SJCRH30 (cell line): ENCODE results near the gene RETREG1. TPM values are rescaled to one million over a fixed set of nuclear protein-coding genes. Genes with fewer than 3 reads are reported as not detected.
A peak's percentile ranks its signal among the peaks of the same experiment; 100 is the strongest.
"Not testable (repeated sequence)": the region's sequence is repeated elsewhere in the genome, so short reads cannot be mapped to it uniquely, and the experiment has no call there.

Experiments
- DNase-seq, 2 experiments: peaks; one replicate each; pipeline ENCODE4 v3.0.0-alpha.2; 2015 to 2020
- H3K27ac ChIP-seq: fragments of 250-450 bp; sonication (Bioruptor Pico); 2 replicates; pipeline ENCODE4 v1.5.1; 2020; ENCODE audit warnings: mild to moderate bottlenecking, moderate library complexity
- H3K27me3 ChIP-seq: fragments of 250-450 bp; sonication (Bioruptor Pico); 2 replicates; pipeline ENCODE4 v1.5.1; 2020; ENCODE audit warnings: mild to moderate bottlenecking, moderate library complexity
- H3K36me3 ChIP-seq: fragments of 250-450 bp; sonication (Bioruptor Pico); 2 replicates; pipeline ENCODE4 v1.5.1; 2020; ENCODE audit warnings: mild to moderate bottlenecking, moderate library complexity
- H3K4me1 ChIP-seq: fragments of 250-450 bp; sonication (Bioruptor Pico); 2 replicates; pipeline ENCODE4 v1.5.1; 2020; ENCODE audit warnings: mild to moderate bottlenecking, moderate library complexity
- H3K4me3 ChIP-seq: fragments of 250-450 bp; sonication (Bioruptor Pico); 2 replicates; pipeline ENCODE4 v1.5.1; 2020; ENCODE audit warnings: mild to moderate bottlenecking, moderate library complexity
- H3K9me3 ChIP-seq: fragments of 250-450 bp; sonication (Bioruptor Pico); replicated peaks from 2 replicates; pipeline ENCODE4 v1.5.1; 2020; ENCODE audit warnings: mild to moderate bottlenecking, moderate library complexity
- total RNA-seq: library from RNA; depleted of rRNA; stranded (reverse); fragments of >200 nt; shearing (Covaris generic); gene quantifications from 2 replicates; pipeline ENCODE4 v1.2.3, GENCODE V29; 2014

The RETREG1 gene
- total RNA-seq, 1 experiment from 2014 or later, result 0.16 TPM

GRCh38 chr5:16559702-16560101 is 57.1 kb downstream of the RETREG1 start:
- Histone ChIP-seq H3K4me1 (no peaks in the 10 kb centered on the region), H3K27me3 (no peaks in the 10 kb centered on the region), H3K9me3 (no peaks in the 10 kb centered on the region), H3K36me3 (no peaks in the 10 kb centered on the region), H3K27ac (no peak overlapping the region), H3K4me3 (no peak overlapping the region)
- no peak for DNase-seq

GRCh38 chr5:16558984-16559629 is 57.7 kb downstream of the RETREG1 start:
- H3K27ac ChIP-seq, result no peak overlapping the region

GRCh38 chr5:16557477-16557876 is 59.3 kb downstream of the RETREG1 start:
- no peak overlapping the region for H3K27ac ChIP-seq
- DNase-seq, result no peak
- H3K36me3 ChIP-seq, result no peaks in the 10 kb centered on the region
- no peaks in the 10 kb centered on the region for H3K9me3 ChIP-seq
- H3K27me3 ChIP-seq, result no peaks in the 10 kb centered on the region
- no peaks in the 10 kb centered on the region for H3K4me1 ChIP-seq
- no peak overlapping the region for H3K4me3 ChIP-seq

More at GRCh38 chr5:16558984-16559629, 57.7 kb downstream of the RETREG1 start:
- Histone ChIP-seq H3K4me3 (no peak overlapping the region), H3K9me3 (no peaks in the 10 kb centered on the region), H3K36me3 (no peaks in the 10 kb centered on the region), H3K4me1 (no peaks in the 10 kb centered on the region), H3K27me3 (no peaks in the 10 kb centered on the region)
- no peak for DNase-seq

GRCh38 chr5:16554110-16554509 is 62.7 kb downstream of the RETREG1 start:
- H3K27ac ChIP-seq, result no peak overlapping the region

GRCh38 chr5:16552666-16553343 is 64.0 kb downstream of the RETREG1 start:
- Histone ChIP-seq H3K36me3 (no peaks in the 10 kb centered on the region), H3K27ac (no peak overlapping the region), H3K27me3 (no peaks in the 10 kb centered on the region), H3K4me1 (no peaks in the 10 kb centered on the region), H3K4me3 (no peak overlapping the region), H3K9me3 (no peaks in the 10 kb centered on the region)
- peak; percentile 53 to 59 for DNase-seq

More at GRCh38 chr5:16554110-16554509, 62.7 kb downstream of the RETREG1 start:
- Histone ChIP-seq H3K27me3 (no peaks in the 10 kb centered on the region), H3K36me3 (no peaks in the 10 kb centered on the region), H3K4me3 (no peak overlapping the region), H3K9me3 (no peaks in the 10 kb centered on the region), H3K4me1 (no peaks in the 10 kb centered on the region)
- DNase-seq, result no peak

- DNase-seq, result no peak
- H3K36me3 ChIP-seq, result no peaks in the 10 kb centered on the region
- no peak overlapping the region for H3K4me3 ChIP-seq
- no peaks in the 10 kb centered on the region for H3K4me1 ChIP-seq
- no peaks in the 10 kb centered on the region for H3K9me3 ChIP-seq
- no peak overlapping the region for H3K27ac ChIP-seq
- no peaks in the 10 kb centered on the region for H3K27me3 ChIP-seq
Measured at GRCh38 chr5:16551628-16552027, 65.2 kb downstream of the RETREG1 start.

GRCh38 chr5:16550316-16550952 is 66.4 kb downstream of the RETREG1 start:
- Histone ChIP-seq H3K27ac (no peak overlapping the region), H3K36me3 (no peaks in the 10 kb centered on the region), H3K9me3 (no peaks in the 10 kb centered on the region), H3K4me3 (no peak overlapping the region), H3K27me3 (no peaks in the 10 kb centered on the region), H3K4me1 (no peaks in the 10 kb centered on the region)
- peak; percentile 26 to 43 for DNase-seq

- Histone ChIP-seq H3K4me3 (no peak overlapping the region), H3K36me3 (no peaks in the 10 kb centered on the region), H3K27me3 (no peaks in the 10 kb centered on the region), H3K9me3 (no peaks in the 10 kb centered on the region), H3K4me1 (no peaks in the 10 kb centered on the region), H3K27ac (no peak overlapping the region)
- no peak for DNase-seq
Measured at GRCh38 chr5:16549491-16550206, 67.1 kb downstream of the RETREG1 start.

- H3K27ac ChIP-seq, result no peak overlapping the region
- H3K4me1 ChIP-seq, result no peaks in the 10 kb centered on the region
- H3K4me3 ChIP-seq, result no peak overlapping the region
- no peaks in the 10 kb centered on the region for H3K9me3 ChIP-seq
- H3K36me3 ChIP-seq, result no peaks in the 10 kb centered on the region
- H3K27me3 ChIP-seq, result no peaks in the 10 kb centered on the region
- no peak for DNase-seq
Measured at GRCh38 chr5:16548812-16549211, 68.0 kb downstream of the RETREG1 start.

GRCh38 chr5:16548115-16548514 is 68.7 kb downstream of the RETREG1 start:
- Histone ChIP-seq H3K27me3 (no peaks in the 10 kb centered on the region), H3K9me3 (no peaks in the 10 kb centered on the region), H3K4me1 (no peaks in the 10 kb centered on the region), H3K4me3 (no peak overlapping the region), H3K27ac (no peak overlapping the region), H3K36me3 (no peaks in the 10 kb centered on the region)
- DNase-seq, result no peak

GRCh38 chr5:16547200-16547842 is 69.5 kb downstream of the RETREG1 start:
- no peak overlapping the region for H3K27ac ChIP-seq
- DNase-seq, result no peak
- H3K27me3 ChIP-seq, result no peaks in the 10 kb centered on the region
- H3K4me1 ChIP-seq, result no peaks in the 10 kb centered on the region
- H3K36me3 ChIP-seq, result no peaks in the 10 kb centered on the region
- no peaks in the 10 kb centered on the region for H3K9me3 ChIP-seq
- no peak overlapping the region for H3K4me3 ChIP-seq

GRCh38 chr5:16546732-16547131 is 70.1 kb downstream of the RETREG1 start:
- Histone ChIP-seq H3K4me3 (no peak overlapping the region), H3K4me1 (no peaks in the 10 kb centered on the region), H3K36me3 (no peaks in the 10 kb centered on the region), H3K9me3 (no peaks in the 10 kb centered on the region), H3K27me3 (no peaks in the 10 kb centered on the region), H3K27ac (no peak overlapping the region)
- no peak for DNase-seq

GRCh38 chr5:16544607-16545374 is 72.0 kb downstream of the RETREG1 start:
- H3K27ac ChIP-seq, result no peak overlapping the region
- H3K27me3 ChIP-seq, result no peaks in the 10 kb centered on the region
- no peak overlapping the region for H3K4me3 ChIP-seq
- DNase-seq, result no peak
- no peaks in the 10 kb centered on the region for H3K9me3 ChIP-seq
- no peaks in the 10 kb centered on the region for H3K4me1 ChIP-seq
- no peaks in the 10 kb centered on the region for H3K36me3 ChIP-seq

GRCh38 chr5:16543206-16543605 is 73.6 kb downstream of the RETREG1 start:
- H3K36me3 ChIP-seq, H3K27me3 ChIP-seq, DNase-seq: not testable (repeated sequence)

More at GRCh38 chr5:16543206-16543605, 73.6 kb downstream of the RETREG1 start:
- not testable (repeated sequence) for H3K9me3 ChIP-seq, H3K4me3 ChIP-seq, H3K4me1 ChIP-seq, H3K27ac ChIP-seq
